Prostate gland (tissue), 2 donors: Measurements from ENCODE around the gene OTULIN. TPM values are rescaled to one million over a fixed set of nuclear protein-coding genes. Genes with fewer than 3 reads are reported as not detected.
A peak's percentile ranks its signal among the peaks of the same experiment; 100 is the strongest.

Experiments used
- DNase-seq: peaks from one replicate; pipeline ENCODE4 v3.0.0-alpha.2; 2019; ENCODE audit warnings: low spot score
- H3K27ac ChIP-seq, 2 donors: fragments of 200-600 bp; sonication (generic); 2 replicates each; pipeline ENCODE4 v1.5.1; 2017 to 2019
- H3K27me3 ChIP-seq: fragments of 200-600 bp; sonication (generic); replicated peaks from 2 replicates; pipeline ENCODE4 v1.5.1; 2019; ENCODE audit not compliant: insufficient read depth
- H3K36me3 ChIP-seq, 2 donors: fragments of 200-600 bp; sonication (generic); 1 replicate in 1 of 2; 2 replicates in 1 of 2; pipeline versions ENCODE4 v1.5.1 to v1.8.1; 2017 to 2019
- H3K4me1 ChIP-seq: fragments of 200-600 bp; sonication (generic); replicated peaks from 2 replicates; pipeline ENCODE4 v1.5.1; 2019
- H3K4me3 ChIP-seq, 2 donors: fragments of 200-600 bp; sonication (generic); 2 replicates each; pipeline ENCODE4 v1.5.1; 2017 to 2019
- H3K9me3 ChIP-seq: fragments of 200-600 bp; sonication (generic); 2 replicates; pipeline ENCODE4 v1.5.1; 2017
- POLR2A ChIP-seq: fragments of 450-650 bp; IDR thresholded peaks from one replicate; pipeline ENCODE4 v1.6.1; 2016; ENCODE audit warnings: antibody characterized with exemption, mild to moderate bottlenecking
- POLR2AphosphoS5 ChIP-seq: sonication (generic); formaldehyde crosslinking; IDR thresholded peaks from one replicate; pipeline ENCODE4 v1.6.1; 2017; ENCODE audit warnings: antibody characterized with exemption
- WGBS: methylation state at CpG from one replicate; pipeline ENCODE4 v1.1.5; 2018; 5-methylcytosine and 5-hydroxymethylcytosine counted together
- intact Hi-C: fragments of 100-400 bp; cut with DNase I; formaldehyde crosslinking; loops from one replicate; pipeline ENCODE4 v1.14.2; 2022
- total RNA-seq, 2 donors: library from RNA; depleted of rRNA; stranded (reverse); fragments of >200 nt; gene quantifications; one replicate each; pipeline ENCODE4 v1.1.0, GENCODE V29; 2016
- TF ChIP-seq, protein P1 (sequence below), 4 experiments: fragments of 200-600 bp in 2 of 4; fragments of 450-650 bp in 2 of 4; sonication (generic) in 2 of 4; IDR thresholded peaks; 1 replicate in 3 of 4; 2 replicates in 1 of 4; pipeline ENCODE4 v1.5.1; 2016 to 2019; ENCODE audit warnings: antibody characterized with exemption in 4 of 4, mild to moderate bottlenecking in 2 of 4, moderate library complexity in 2 of 4

OTULIN gene
- total RNA-seq, 2 donors from 2014 or later, result 35.5 to 51.8 TPM

DNA sequence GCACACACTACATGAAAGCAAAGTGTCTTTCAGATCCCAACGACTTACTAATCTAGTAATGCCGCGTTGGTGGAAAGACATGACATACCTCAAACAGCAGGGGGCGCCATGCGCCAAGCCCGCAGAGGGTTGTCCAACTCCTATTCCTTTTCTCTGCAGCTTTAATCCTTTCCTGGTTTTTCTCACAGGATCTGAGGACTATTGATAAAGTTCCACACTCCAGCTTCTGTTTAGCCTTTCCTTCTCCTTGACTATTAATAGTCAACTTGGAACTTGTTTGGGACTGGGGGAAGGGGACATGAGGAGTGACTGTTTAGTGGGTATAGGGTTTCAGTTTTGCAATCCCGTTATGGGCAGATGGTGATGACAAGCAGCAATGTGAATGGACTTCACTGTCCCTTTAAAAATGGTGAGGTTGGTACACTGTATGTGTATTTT lies 62.9 kb downstream of the OTULIN start:
- TF ChIP-seq POLR2AphosphoS5 (peak; percentile 67), POLR2A (no peak)
- TF ChIP-seq, protein P1, sequence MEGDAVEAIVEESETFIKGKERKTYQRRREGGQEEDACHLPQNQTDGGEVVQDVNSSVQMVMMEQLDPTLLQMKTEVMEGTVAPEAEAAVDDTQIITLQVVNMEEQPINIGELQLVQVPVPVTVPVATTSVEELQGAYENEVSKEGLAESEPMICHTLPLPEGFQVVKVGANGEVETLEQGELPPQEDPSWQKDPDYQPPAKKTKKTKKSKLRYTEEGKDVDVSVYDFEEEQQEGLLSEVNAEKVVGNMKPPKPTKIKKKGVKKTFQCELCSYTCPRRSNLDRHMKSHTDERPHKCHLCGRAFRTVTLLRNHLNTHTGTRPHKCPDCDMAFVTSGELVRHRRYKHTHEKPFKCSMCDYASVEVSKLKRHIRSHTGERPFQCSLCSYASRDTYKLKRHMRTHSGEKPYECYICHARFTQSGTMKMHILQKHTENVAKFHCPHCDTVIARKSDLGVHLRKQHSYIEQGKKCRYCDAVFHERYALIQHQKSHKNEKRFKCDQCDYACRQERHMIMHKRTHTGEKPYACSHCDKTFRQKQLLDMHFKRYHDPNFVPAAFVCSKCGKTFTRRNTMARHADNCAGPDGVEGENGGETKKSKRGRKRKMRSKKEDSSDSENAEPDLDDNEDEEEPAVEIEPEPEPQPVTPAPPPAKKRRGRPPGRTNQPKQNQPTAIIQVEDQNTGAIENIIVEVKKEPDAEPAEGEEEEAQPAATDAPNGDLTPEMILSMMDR (IDR thresholded peaks at IDR 0.05), result peak; percentile 90 to 97 (median 95)
- 2% methylated on average over 7 of the region's 7 CpGs for WGBS
- Histone ChIP-seq H3K27me3 (no peaks in the 10 kb centered on the region), H3K4me3 (no peak overlapping the region), H3K9me3 (no peaks in the 10 kb centered on the region), H3K27ac (peak overlapping the region; percentile 19 to 88), H3K36me3 (no peaks in the 10 kb centered on the region), H3K4me1 (peaks cover 11% of the 10 kb centered on the region)
- intact Hi-C loops, result loop anchor here (1.0 to 10.0 kb wide), 3 partner anchors 145 to 457 kb away; no protein-coding TSS in a partner anchor
- peak; percentile 76 for DNase-seq

DNA sequence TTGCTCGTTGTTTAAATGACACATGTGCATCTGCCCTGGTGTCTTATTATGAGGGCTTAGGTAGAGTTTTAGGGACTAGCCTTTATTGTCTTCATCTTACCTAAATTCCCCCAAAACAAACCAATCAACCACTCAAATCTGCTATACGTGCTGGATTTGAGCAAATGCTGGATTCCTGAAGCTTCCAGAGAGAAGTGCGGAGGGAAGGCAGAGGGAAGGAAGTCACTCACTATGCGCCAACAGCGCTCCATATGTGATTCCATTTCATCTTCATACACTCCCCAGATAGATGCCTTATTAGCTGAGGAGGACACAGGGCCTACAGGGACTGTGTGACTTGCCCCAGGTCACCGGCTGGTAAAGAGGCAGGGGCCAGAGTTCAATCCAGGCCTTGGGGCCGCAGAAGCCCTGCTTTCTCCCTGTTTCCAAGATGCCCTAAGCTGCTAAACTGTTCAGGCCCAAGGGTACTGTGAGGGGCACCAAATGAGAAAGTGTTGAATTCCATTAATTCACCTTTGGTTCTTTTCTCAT lies 63.5 kb downstream of the OTULIN start:
- Histone ChIP-seq H3K27me3 (no peaks in the 10 kb centered on the region), H3K4me3 (no peak overlapping the region), H3K27ac (peak overlapping the region; percentile 19 to 88), H3K9me3 (no peaks in the 10 kb centered on the region), H3K4me1 (peaks cover 8% of the 10 kb centered on the region), H3K36me3 (no peaks in the 10 kb centered on the region)
- no peak for DNase-seq
- intact Hi-C loops, result loop anchor here (1.0 to 10.0 kb wide), 3 partner anchors 145 to 457 kb away; no protein-coding TSS in a partner anchor
- TF ChIP-seq POLR2A (no peak), POLR2AphosphoS5 (no peak)
- TF ChIP-seq, protein P1 (IDR thresholded peaks at IDR 0.05), result no peak
- 79% methylated on average over 7 of the region's 7 CpGs for WGBS

DNA sequence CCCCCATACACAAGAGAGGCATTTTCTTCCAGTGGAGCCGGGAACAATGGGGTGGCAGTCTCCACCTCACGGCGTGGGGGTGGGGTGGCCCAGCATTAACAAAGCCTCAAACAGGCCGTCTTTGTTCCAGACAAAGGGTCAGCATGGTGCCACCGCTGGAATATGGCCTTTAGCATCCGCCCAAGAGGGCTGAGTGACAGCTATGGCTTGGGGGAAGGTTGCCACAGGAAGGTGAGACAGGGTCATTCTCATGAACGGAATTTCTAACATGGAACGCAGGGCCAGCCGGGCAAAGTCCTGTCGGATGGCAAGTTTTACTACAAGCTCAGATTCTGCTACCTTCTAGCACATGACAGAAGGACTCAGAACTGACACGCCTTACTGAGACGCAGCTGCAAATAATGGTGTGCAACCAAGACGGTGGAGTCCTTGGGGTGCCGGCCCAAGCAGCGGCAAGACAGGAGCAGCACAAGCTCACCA lies 64.0 kb downstream of the OTULIN start:
- H3K27me3 ChIP-seq, result no peaks in the 10 kb centered on the region
- H3K36me3 ChIP-seq, result no peaks in the 10 kb centered on the region
- H3K9me3 ChIP-seq, result no peaks in the 10 kb centered on the region
- H3K4me1 ChIP-seq, result peaks cover 8% of the 10 kb centered on the region
- no peak for DNase-seq
- no peak overlapping the region for H3K4me3 ChIP-seq
- intact Hi-C loops, result loop anchor here (10.0 kb wide), 1 partner anchor 456 kb away; no protein-coding TSS in a partner anchor
- WGBS, result 78% methylated on average over 15 of the region's 15 CpGs
- peak overlapping the region in 1 of 2 donors; percentile 88 for H3K27ac ChIP-seq
- TF ChIP-seq POLR2A (no peak), POLR2AphosphoS5 (no peak)
- TF ChIP-seq, protein P1 (IDR thresholded peaks at IDR 0.05), result no peak

DNA sequence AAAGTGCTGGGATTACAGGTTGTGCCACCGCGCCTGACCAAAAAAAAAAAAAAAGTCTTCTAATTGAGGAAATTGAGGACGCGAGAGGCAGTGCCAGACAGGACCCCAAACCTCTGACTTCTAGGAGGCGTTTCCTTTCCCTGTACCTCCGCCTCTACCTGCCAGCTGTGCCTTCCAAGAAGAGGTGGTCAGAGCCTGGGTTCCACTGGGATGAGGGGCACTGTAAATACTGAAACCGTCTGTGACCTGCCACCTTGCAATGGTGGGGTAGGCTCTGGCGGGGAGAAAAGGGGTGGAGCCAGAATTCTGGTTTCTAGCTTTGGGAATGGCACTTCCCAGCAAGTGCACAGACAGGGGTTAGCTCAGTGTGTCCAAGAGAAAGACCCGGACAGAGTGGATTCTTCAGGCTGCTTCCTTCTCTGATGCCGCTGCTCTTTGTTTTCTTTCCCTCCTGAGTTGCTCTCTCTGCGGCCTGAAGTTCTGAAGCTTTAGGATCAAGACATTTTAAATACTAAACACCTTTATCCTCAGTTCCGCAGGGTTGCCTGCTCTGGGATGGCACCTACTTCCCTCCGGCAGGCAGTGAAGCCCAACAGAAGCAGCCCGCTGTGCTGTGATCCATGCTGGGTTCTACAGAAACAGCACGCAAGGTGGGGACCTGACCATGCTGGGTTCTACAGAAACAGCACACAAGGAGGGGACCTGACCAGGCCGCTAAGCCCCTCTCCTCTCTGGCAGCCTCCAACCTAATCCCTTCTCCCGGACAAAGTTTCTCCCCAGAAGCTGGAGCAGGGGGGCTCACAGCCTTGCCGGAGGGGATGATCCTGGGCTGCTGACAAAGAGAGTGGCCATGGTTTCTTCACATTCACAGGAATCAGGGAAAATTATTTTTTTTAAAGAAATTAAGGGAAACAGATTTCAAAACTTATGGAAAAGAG lies 65.2 kb downstream of the OTULIN start:
- no peaks in the 10 kb centered on the region for H3K36me3 ChIP-seq
- TF ChIP-seq POLR2AphosphoS5 (no peak), POLR2A (no peak)
- TF ChIP-seq, protein P1 (IDR thresholded peaks at IDR 0.05), result no peak
- H3K27me3 ChIP-seq, result no peaks in the 10 kb centered on the region
- 96% methylated on average over 18 of the region's 18 CpGs for WGBS
- no peaks in the 10 kb centered on the region for H3K9me3 ChIP-seq
- H3K4me1 ChIP-seq, result peaks cover 8% of the 10 kb centered on the region
- H3K27ac ChIP-seq, result peak overlapping the region in 1 of 2 donors; percentile 88
- no peak overlapping the region for H3K4me3 ChIP-seq
- DNase-seq, result no peak
- intact Hi-C loops, result loop anchor here (10.0 kb wide), 1 partner anchor 455 kb away; no protein-coding TSS in a partner anchor
